GM19193 (cell line): ENCODE results near the gene SCN8A.

Experiments
- POLR2A ChIP-seq: IDR thresholded peaks from 4 replicates; pipeline ENCODE4 v1.6.1; 2011; ENCODE audit not compliant: insufficient read depth, insufficient read length; ENCODE audit errors: extremely low read depth

Gene SCN8A

DNA sequence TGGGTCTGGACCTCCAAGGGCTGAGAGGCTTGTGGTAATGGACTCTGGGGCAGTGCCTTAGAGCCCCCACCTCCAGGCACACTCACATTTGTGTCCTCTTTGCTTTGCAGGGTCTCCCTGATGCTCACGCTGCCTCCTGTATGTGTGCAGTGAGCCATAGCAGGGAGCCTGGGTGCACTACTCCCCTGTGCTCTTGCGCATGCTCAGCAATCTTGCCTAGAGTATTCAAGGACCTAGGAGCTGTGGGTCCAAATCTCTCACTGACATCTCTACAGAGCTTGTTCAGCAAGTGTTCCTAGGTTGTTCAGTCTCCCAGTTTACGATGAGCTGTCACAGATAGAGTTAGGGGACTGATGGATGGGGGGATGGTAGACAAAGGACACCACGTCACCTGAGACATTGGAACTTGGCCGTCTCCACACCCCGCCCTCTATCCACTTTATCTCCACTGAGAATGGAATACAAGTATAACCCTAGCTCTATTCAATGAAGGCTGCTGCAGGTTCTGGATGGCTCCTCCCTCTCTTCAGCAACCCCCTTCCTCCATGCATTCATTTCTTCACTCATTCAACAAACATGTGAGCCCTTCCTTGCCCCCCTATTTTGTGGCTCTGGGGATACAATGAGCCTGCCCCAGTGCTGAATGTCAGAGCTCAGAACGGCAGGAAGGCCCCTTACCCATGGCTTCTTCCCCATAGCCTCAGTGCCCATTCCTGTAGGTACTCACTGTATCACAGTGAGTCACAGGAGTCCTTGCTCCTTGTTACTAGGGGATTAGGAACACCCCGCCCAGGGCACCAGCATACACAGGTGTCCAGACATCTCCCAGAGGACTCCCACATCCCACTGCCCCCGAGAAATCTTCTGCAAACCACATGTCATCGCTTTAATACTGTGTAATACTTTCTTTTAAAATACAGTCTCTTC, 226.3 kb downstream of the SCN8A start:
- TF ChIP-seq POLR2A = no peak

DNA sequence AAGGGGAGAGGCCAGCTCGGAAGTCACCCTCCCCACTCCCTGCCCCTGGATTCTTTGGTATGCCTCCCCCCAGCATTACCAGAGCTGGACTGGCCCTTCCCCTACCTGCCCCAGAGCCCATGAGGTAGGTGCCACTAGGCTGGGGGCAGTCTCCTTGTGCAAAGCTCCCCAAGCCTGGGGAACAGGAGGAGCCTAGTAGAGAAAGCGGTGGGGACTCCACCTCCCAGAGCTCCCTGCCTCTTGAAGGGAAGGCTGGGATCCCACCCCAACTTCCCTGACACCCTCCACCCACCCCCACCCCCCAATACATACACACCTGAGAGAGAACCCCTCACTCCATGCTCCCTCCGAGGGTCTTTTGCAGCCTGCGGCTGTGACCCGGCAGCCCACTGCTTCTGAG, 227.1 kb downstream of the SCN8A start:
- no peak for TF ChIP-seq POLR2A

DNA sequence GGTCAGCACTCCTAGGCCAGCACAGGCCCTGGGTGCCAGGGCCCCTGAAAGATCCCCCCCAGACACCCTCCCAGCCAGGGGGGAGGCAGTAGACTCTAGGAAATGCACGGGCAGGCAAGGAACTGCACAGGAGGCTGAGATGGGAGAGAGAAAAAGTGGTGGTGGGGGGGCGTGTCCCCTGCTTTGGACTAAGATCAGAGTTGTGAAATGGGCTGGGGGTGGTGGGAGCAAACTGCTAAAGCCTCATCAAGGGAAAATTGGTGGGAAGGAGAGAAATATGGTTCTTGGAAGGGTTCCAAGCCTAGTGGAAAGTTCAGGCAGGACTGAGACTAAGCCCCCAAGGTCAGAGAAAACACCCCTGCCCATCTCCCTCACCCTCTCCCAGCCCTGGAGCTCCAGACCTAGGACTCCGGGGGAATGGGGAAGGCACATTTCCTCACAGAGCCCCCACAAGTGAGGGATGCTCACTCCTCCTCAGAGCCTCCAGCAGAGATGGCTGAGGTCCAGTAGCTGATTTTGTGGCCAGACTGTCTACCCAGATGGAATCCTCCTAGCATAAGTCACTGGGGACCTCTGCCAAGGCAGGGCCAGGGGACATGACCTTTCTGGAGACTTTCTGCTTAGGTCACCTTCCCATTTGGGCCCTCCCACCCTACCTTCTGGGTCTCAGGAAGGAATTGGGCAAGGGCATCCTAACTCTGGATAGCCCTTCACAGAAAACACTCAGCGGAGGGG, 227.7 kb downstream of the SCN8A start:
- TF ChIP-seq POLR2A = no peak

DNA sequence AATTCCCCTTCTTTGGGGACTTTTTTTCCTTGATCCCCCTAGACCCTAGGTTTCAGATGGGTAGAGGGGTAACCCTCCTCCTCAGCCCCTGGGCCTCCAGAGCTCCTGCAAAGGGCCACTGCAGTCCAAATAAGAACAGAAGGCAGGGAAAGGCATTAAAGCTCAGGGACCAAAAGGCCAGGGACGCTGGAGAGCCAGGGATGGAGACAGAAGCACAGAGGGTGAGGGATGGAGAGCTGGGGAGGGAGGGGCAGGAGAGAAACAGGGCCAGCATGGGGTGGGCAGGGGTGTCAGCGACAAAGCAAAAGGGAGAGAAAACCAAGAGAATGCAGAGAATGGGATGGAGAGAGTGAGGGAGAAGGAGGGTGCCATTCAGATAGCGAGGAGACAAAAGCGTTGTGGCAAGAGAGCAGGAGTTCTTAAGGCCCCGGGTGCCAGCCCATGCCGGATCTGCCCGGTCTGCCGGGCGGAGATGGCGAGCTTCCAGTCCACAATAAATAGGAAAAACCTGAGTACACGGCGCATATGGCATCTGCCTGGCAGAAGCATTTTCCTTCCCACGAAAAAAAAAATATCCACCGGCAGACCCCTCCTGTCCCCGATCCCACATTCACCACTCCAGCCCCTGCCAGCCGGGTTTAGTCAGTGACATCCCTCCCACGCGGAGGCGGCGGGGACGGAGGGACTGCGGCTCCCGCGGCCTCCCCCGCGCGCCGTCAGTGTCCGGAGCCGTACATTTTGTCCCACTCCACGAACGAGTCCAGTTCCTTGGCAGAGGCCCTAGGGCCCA, 228.9 kb downstream of the SCN8A start:
- no peak for TF ChIP-seq POLR2A

DNA sequence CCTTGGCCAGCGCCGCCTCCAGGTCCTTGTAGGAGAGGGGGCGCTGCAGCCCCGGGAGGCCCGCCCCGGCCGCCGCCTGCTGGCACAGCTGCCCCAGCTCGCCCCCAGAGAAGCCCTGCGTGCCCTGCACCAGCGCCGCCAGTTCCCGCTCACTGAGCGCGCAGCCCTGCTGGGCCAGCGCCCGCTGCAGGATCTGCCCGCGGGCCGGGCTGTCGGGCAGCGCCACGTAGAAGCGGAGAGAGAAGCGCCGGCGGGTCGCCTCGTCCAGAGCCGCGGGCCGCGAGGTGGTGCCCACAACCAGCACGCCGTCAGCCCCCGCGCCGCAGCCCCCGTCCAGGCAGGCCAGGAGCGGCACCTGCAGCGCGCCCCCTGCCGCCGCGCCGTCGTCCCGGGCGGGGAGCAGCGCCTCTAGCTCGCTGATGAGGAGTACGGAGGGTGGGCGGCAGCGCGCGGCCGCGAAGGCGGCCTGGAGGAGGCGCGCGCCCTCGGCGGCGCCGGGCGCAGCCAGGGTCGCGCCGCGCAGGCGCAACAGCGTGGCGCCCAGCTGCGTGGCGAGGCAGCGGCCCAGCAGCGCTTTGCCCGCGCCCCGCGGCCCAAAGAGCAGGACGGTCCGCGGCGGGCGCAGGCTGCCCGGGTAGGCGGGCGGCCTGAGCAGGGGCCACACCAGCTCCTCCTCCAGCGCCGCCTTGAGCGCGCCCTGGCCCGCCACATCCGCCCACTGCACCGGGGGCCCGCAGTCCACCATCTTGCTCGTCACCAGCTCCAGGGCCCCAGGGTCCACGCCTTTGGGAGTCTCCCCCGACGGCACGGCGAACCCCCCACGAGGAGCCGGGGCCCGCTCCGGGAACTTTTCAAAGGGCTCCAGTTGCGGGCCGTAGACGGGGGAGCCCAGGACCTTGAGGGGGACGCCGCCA, 229.8 kb downstream of the SCN8A start:
- no peak for TF ChIP-seq POLR2A

DNA sequence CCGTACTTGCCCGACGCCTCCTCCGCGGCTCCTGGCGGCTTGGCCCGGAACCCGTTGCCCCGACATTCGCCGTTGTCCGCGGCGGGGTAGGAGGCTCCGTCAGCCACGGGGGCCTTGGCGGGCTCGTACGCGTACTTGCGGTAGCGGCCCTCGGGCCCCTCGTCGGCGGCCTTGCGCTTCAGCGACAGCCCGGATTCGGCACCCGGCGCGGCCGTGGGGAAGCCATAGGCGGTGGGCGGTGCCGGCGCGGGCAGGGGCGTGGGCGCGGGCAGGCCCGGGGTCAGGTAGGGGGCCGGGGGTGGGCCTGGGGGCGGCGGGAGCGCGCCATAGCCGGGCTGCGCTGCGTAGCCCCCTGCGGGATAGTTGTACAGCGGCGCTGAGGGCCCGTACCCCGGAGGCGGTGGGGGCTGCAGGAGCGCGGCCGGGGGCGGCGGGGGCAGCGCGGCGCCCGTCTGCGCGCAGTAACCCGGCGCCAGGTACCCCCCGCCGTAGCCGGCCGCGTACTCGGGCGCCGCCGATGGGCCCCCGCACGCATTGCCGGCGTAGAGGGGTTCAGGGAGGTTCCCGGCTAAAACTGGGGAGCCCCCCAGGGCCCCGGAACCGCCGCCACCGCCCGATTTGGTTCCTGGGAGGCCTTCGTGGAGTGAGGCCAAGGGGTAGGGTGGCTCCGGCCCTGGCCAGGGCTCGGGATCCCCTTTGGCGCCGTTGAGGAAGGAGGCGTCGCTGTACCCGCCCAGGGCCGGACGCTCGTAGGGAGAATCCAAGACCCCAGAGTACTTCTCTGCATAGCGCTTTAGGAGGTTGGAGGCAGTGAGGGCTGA, 230.6 kb downstream of the SCN8A start:
- no peak for TF ChIP-seq POLR2A

DNA sequence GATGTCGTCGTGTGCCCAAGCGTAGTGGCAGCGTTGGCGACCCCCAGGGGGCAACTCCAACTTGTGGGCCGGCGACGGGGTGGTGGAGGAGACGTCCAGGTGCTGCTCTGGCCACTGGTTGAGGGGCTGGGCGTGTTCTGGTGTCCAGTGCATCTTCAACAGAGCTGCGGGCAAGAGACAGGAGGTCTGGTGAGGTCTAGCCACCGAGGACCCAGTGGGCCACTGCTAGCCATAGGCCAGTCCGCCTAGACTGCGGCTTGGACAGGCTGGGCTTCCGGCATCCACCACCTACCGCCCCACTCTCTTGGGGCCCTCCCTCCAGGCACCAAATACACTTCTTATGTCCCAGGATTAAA, 231.2 kb downstream of the SCN8A start:
- no peak for TF ChIP-seq POLR2A

DNA sequence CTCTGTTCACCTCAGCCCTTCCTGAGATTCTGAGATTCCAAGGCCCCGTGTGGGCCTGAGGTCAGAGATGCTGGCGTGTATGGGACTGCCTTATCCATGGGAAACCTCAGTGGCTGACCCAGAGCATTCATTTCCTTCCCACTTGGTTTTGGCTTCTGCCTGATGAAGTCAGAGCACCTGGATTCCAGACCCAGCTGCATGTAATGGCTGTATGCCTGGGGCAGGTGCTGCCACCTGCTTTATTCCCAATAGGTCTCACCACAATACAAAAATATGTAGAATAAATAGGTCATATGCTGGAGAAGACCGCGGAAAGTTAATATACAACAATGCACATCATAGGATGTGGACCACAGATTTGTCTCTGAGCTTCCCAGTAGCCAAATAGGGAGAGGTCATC, 231.9 kb downstream of the SCN8A start:
- TF ChIP-seq POLR2A = no peak

DNA sequence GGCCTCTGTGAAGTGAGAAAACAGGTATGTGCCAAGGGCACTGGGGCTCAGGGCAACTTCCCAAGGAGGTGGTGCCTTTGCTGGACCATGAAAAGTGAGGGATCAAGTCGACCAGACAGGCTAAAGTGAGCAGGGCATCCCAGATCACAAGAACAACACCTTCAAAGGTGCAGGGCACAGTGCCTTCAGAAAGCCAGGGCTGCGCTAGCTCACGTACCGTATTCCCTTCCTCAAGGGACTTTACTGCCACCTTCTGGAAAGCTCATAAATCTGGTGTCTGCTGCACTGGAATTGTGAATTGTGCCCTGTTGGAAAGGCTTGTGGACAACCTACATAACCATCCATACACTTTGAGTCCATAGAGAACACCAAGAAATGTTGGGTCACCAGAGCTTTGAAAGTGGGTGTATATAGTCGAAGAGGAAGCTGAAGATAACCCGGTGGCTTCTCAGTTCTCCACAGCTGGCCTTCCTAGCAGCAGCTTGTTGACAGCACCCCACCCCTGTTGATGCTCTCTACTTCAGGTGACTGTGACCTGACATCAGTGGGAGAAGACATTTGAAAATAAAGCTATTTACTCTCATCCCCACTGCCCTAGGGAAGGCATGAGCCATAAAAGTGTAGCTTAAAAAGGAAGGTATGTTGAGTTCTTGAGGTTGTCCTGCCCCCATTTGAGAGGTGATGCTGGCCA, 233.0 kb downstream of the SCN8A start:
- no peak for TF ChIP-seq POLR2A

DNA sequence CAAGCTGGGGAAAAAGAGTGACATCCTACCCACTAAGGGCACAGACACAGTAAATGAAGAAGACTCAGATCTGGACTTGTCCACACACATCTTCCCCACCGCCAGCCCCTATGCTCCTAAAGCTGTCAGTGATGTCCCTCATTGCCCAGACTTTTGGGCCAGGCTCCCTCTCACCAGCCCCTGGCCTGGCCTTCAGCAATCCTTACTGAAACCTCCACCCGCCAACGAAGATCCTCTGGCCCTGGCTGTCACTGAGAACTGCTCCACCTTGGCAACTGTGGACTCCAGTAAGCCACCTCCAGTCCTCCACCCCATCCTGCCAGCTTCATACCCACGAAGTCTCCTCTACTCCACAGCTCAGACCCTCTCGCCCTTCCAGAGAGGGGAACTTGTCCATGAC, 234.2 kb downstream of the SCN8A start:
- no peak for TF ChIP-seq POLR2A

DNA sequence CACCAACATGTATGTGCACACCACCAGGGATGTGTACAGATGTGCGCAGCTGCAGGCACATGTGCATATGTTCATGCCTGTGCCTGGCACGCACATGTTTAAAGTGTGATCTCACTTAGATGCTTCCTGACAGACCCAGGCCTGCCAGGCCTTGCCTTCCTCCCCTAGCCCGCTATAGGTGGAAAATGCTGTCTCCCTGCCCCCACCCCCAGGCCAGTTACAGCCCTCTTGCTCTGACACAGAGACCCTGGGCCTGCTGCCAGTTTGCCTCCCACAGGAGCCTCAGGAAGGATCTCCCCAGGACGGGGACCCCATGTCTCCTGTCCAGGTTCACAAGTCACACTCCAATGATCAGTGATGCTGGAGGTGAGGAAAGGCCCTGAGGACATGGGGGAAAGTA, 235.8 kb downstream of the SCN8A start:
- no peak for TF ChIP-seq POLR2A

DNA sequence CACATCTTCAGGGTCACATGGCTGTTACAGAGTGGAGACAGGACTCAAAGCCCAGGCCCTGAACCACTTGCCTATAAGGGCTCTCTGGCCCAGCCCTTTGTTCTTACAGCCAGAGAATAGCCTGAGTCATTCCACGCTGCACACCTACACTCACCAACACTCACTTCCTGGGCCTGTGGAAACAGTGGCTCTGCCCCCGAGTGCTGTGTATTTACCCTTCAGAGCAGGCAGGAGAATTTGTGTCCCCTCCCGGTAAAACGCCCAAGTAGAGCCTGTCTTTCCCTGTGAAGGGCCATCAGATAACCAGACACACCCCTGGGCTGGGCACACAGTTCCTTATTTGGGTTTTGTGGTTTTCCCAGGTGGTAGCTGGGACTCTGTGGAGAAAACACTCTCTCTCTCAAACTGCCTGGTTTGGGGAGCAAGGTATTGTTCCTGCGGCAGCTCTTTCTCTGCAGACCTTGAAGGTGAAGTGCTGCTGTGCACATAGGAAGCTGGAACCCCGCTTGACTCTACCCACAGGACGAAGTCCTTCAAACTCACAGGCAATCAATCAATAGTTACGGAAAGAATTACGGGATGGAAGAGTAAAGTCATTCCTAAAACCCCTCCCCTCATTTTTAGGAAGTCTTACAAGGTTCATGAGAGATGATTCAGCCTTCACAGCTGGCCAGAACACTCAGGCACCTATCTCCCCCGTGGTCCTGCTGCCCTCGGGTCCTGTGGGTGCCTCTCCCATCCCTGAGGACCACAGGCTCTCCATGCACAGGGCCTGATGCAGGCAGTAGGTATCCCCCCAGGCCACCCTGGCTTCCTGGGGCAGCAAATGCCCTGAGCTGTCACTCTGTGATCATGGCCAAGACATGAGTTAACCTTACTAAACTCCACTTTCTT, 237.1 kb downstream of the SCN8A start:
- TF ChIP-seq POLR2A = no peak
